ENCODE measurements around the gene RBM20. TPM values are rescaled to one million over a fixed set of nuclear protein-coding genes. Genes with fewer than 3 reads are reported as not detected.

RBM20 gene
- total and polyA plus RNA-seq, 10 of the 15 experiments (the other 5 are each of a cell fraction or from before 2014, with no cell fraction given) = 0.04 to 0.26 (median 0.15) TPM

DNA sequence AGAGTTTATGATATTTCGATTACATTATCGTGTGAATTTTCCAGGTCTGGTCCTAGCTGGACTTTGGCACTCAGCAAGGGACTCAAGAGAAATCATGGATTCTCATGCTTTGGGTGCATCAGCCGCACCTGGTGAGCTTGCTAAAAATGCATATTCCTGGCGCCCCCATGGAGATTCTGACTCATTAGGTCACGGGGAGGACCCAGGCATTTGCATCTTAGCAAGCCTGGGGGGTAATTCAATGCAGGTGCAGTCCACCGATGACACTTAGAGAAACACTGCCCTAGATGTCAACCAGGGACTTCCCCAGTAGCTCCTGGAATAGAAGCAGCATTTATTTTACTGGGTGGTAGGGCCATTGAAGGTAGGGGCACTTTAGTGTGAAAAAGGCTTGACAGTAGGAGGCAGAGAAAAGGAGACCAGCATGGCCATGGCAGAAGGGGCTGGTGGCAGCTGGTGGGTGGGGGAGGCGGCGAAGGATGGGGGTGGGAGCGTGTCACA, 197.7 kb downstream of the RBM20 start (continued):
- TF ChIP-seq BMI1 (IDR thresholded peaks at IDR 0.05; ENCODE audit: borderline replicate concordance) (peak; percentile 29; the same call in 1 of the 2 replicates), CHD2 (IDR thresholded peaks at IDR 0.05; ENCODE audit: borderline replicate concordance, low read depth, low read length) (no peak), TBL1XR1 (IDR thresholded peaks at IDR 0.05; ENCODE audit: low read depth, low read length) (peak; percentile 88; the same call in 1 of the 2 replicates), JUNB (IDR thresholded peaks at IDR 0.05) (peak; percentile 89), RB1 (IDR thresholded peaks at IDR 0.05; ENCODE audit: borderline replicate concordance) (no peak), RFX5 (IDR thresholded peaks at IDR 0.05; ENCODE audit: low read depth, low read length) (0 out of 2 replicates have a peak, but pooled peaks have one; percentile 27), SP1 (IDR thresholded peaks at IDR 0.05; ENCODE audit: low read depth, low read length) (peak; percentile 61), DPF2 (IDR thresholded peaks at IDR 0.05) (peak; percentile 86), MYC (IDR thresholded peaks at IDR 0.05; ENCODE audit: insufficient read depth, insufficient read length, insufficient replicate concordance, low read length, severe bottlenecking) (no peak), SMAD1 (IDR thresholded peaks at IDR 0.05; ENCODE audit: low read depth, partially characterized antibody) (no peak), NR2C2 (IDR thresholded peaks at IDR 0.05; ENCODE audit: borderline replicate concordance, control insufficient read depth, insufficient read length, low read depth) (no peak), SRF (IDR thresholded peaks at IDR 0.05; ENCODE audit: low read depth in 2 of 2, low read length in 2 of 2) (0 out of 4 replicates have a peak, but pooled peaks of 1 of the 2 experiments have one; percentile 38), CBX5 (IDR thresholded peaks at IDR 0.05; ENCODE audit: low read depth) (peak; percentile 87; the same call in 1 of the 2 replicates), TCF3 (IDR thresholded peaks at IDR 0.05; ENCODE audit: borderline replicate concordance, insufficient read depth, low read depth, low read length) (peak; percentile 90), IRF4 (IDR thresholded peaks at IDR 0.05; ENCODE audit: low read depth, low read length) (0 out of 2 replicates have a peak, but pooled peaks have one; percentile 5), GABPA (IDR thresholded peaks at IDR 0.05; ENCODE audit: low read depth) (no peak), TAF1 (IDR thresholded peaks at IDR 0.05; ENCODE audit: borderline replicate concordance, low read depth, low read length) (peak; percentile 75; the same call in 1 of the 2 replicates), WRNIP1 (IDR thresholded peaks at IDR 0.05; ENCODE audit: borderline replicate concordance, low read depth, low read length) (no peak), SMAD5 (IDR thresholded peaks at IDR 0.05; ENCODE audit: low read depth) (peak; percentile 69)
- TF ChIP-seq, protein P1, sequence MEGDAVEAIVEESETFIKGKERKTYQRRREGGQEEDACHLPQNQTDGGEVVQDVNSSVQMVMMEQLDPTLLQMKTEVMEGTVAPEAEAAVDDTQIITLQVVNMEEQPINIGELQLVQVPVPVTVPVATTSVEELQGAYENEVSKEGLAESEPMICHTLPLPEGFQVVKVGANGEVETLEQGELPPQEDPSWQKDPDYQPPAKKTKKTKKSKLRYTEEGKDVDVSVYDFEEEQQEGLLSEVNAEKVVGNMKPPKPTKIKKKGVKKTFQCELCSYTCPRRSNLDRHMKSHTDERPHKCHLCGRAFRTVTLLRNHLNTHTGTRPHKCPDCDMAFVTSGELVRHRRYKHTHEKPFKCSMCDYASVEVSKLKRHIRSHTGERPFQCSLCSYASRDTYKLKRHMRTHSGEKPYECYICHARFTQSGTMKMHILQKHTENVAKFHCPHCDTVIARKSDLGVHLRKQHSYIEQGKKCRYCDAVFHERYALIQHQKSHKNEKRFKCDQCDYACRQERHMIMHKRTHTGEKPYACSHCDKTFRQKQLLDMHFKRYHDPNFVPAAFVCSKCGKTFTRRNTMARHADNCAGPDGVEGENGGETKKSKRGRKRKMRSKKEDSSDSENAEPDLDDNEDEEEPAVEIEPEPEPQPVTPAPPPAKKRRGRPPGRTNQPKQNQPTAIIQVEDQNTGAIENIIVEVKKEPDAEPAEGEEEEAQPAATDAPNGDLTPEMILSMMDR (IDR thresholded peaks at IDR 0.05 in 2 of 3, conservative IDR thresholded peaks at IDR 0.05 in 1 of 3; ENCODE audit: control insufficient read depth in 2 of 3, extremely low read depth in 1 of 3, insufficient read depth in 1 of 3, low read depth in 3 of 3, low read length in 3 of 3) = no peak
- TF ChIP-seq, protein P2, sequence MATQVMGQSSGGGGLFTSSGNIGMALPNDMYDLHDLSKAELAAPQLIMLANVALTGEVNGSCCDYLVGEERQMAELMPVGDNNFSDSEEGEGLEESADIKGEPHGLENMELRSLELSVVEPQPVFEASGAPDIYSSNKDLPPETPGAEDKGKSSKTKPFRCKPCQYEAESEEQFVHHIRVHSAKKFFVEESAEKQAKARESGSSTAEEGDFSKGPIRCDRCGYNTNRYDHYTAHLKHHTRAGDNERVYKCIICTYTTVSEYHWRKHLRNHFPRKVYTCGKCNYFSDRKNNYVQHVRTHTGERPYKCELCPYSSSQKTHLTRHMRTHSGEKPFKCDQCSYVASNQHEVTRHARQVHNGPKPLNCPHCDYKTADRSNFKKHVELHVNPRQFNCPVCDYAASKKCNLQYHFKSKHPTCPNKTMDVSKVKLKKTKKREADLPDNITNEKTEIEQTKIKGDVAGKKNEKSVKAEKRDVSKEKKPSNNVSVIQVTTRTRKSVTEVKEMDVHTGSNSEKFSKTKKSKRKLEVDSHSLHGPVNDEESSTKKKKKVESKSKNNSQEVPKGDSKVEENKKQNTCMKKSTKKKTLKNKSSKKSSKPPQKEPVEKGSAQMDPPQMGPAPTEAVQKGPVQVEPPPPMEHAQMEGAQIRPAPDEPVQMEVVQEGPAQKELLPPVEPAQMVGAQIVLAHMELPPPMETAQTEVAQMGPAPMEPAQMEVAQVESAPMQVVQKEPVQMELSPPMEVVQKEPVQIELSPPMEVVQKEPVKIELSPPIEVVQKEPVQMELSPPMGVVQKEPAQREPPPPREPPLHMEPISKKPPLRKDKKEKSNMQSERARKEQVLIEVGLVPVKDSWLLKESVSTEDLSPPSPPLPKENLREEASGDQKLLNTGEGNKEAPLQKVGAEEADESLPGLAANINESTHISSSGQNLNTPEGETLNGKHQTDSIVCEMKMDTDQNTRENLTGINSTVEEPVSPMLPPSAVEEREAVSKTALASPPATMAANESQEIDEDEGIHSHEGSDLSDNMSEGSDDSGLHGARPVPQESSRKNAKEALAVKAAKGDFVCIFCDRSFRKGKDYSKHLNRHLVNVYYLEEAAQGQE (IDR thresholded peaks at IDR 0.05; ENCODE audit: low read depth, low read length) = no peak
- TF ChIP-seq, protein P3, sequence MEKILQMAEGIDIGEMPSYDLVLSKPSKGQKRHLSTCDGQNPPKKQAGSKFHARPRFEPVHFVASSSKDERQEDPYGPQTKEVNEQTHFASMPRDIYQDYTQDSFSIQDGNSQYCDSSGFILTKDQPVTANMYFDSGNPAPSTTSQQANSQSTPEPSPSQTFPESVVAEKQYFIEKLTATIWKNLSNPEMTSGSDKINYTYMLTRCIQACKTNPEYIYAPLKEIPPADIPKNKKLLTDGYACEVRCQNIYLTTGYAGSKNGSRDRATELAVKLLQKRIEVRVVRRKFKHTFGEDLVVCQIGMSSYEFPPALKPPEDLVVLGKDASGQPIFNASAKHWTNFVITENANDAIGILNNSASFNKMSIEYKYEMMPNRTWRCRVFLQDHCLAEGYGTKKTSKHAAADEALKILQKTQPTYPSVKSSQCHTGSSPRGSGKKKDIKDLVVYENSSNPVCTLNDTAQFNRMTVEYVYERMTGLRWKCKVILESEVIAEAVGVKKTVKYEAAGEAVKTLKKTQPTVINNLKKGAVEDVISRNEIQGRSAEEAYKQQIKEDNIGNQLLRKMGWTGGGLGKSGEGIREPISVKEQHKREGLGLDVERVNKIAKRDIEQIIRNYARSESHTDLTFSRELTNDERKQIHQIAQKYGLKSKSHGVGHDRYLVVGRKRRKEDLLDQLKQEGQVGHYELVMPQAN (conservative IDR thresholded peaks at IDR 0.05) = peak; percentile 26; the same call in 1 of the 2 replicates
- TF ChIP-seq, protein P4, sequence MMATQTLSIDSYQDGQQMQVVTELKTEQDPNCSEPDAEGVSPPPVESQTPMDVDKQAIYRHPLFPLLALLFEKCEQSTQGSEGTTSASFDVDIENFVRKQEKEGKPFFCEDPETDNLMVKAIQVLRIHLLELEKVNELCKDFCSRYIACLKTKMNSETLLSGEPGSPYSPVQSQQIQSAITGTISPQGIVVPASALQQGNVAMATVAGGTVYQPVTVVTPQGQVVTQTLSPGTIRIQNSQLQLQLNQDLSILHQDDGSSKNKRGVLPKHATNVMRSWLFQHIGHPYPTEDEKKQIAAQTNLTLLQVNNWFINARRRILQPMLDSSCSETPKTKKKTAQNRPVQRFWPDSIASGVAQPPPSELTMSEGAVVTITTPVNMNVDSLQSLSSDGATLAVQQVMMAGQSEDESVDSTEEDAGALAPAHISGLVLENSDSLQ (IDR thresholded peaks at IDR 0.05) = no peak

Measured in GM12878 (cell line).